Measurements from ENCODE around the gene FBXO44.

- TF ChIP-seq CTCF (IDR thresholded peaks at IDR 0.05; ENCODE audit: low read length) = no peak
- no peak for TF ChIP-seq EZH2 (IDR thresholded peaks at IDR 0.05; ENCODE audit: borderline replicate concordance, low read length)
Observed at GRCh38 chr1:11690397-11691301, 36.0 kb downstream of the FBXO44 start.
